Measurements from ENCODE around the gene ARL4D. TPM values are rescaled to one million over a fixed set of nuclear protein-coding genes. Genes with fewer than 3 reads are reported as not detected.

ARL4D gene
- total RNA-seq, 1 experiment from 2014 or later, result 4.5 TPM

DNA sequence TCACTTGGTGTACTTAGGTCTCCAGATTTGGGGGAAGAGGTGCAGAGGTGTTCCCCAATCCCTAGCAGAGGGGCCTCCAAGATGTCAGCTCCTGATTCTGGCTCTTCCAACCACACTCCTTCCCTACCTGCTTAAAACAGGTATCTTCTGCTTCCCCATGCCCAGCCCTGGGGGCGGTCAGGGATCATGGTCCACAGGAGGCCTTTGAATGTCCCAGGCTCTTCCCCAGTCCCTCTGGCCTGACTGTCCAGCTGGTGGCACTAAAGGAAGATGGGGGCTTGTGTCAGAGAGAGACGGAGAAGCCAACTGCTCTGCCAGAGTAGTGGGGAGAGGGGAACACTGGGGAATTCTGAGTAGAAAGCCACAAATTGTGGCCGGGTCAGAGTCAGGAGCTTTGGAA lies 3.8 kb downstream of the ARL4D start:
- TF ChIP-seq, protein P1, sequence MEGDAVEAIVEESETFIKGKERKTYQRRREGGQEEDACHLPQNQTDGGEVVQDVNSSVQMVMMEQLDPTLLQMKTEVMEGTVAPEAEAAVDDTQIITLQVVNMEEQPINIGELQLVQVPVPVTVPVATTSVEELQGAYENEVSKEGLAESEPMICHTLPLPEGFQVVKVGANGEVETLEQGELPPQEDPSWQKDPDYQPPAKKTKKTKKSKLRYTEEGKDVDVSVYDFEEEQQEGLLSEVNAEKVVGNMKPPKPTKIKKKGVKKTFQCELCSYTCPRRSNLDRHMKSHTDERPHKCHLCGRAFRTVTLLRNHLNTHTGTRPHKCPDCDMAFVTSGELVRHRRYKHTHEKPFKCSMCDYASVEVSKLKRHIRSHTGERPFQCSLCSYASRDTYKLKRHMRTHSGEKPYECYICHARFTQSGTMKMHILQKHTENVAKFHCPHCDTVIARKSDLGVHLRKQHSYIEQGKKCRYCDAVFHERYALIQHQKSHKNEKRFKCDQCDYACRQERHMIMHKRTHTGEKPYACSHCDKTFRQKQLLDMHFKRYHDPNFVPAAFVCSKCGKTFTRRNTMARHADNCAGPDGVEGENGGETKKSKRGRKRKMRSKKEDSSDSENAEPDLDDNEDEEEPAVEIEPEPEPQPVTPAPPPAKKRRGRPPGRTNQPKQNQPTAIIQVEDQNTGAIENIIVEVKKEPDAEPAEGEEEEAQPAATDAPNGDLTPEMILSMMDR (IDR thresholded peaks at IDR 0.05), result no peak
- TF ChIP-seq SIN3A (IDR thresholded peaks at IDR 0.05; ENCODE audit: borderline replicate concordance, insufficient read depth, low read depth, low read length) (no peak), POLR2AphosphoS5 (IDR thresholded peaks at IDR 0.05; ENCODE audit: low read depth, low read length) (no peak), TCF7L2 (IDR thresholded peaks at IDR 0.05; ENCODE audit: low read depth, low read length) (no peak)
- TF ChIP-seq, protein P2, sequence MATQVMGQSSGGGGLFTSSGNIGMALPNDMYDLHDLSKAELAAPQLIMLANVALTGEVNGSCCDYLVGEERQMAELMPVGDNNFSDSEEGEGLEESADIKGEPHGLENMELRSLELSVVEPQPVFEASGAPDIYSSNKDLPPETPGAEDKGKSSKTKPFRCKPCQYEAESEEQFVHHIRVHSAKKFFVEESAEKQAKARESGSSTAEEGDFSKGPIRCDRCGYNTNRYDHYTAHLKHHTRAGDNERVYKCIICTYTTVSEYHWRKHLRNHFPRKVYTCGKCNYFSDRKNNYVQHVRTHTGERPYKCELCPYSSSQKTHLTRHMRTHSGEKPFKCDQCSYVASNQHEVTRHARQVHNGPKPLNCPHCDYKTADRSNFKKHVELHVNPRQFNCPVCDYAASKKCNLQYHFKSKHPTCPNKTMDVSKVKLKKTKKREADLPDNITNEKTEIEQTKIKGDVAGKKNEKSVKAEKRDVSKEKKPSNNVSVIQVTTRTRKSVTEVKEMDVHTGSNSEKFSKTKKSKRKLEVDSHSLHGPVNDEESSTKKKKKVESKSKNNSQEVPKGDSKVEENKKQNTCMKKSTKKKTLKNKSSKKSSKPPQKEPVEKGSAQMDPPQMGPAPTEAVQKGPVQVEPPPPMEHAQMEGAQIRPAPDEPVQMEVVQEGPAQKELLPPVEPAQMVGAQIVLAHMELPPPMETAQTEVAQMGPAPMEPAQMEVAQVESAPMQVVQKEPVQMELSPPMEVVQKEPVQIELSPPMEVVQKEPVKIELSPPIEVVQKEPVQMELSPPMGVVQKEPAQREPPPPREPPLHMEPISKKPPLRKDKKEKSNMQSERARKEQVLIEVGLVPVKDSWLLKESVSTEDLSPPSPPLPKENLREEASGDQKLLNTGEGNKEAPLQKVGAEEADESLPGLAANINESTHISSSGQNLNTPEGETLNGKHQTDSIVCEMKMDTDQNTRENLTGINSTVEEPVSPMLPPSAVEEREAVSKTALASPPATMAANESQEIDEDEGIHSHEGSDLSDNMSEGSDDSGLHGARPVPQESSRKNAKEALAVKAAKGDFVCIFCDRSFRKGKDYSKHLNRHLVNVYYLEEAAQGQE (IDR thresholded peaks at IDR 0.05; ENCODE audit: insufficient read depth in 1 of 2, low read depth in 2 of 2, low read length in 1 of 2), result no peak
- ATAC-seq (no peak), DNase-seq (ENCODE audit: low read depth, low spot score) (no peak)
- no peaks in the 10 kb centered on the region for H3K27me3 ChIP-seq (ENCODE audit: control insufficient read depth, insufficient read depth, low read length)
- CTCF ChIA-PET, result no interaction called here
- H3K9me3 ChIP-seq (ENCODE audit: control insufficient read depth, insufficient read depth, low read depth, low read length), result no peaks in the 10 kb centered on the region
- intact Hi-C loops (cut with micrococcal nuclease; ENCODE audit: unreplicated experiment) (no loop called here), in situ Hi-C loops (cut with HindIII; ENCODE audit: low pct_unique_long_range_greater_than_20kb, low sequenced_read_pairs) (no loop called here)
- peaks cover 11% of the 10 kb centered on the region for H3K4me1 ChIP-seq (ENCODE audit: control insufficient read depth, insufficient read depth, low read length)
- no peak overlapping the region for H3K27ac ChIP-seq (ENCODE audit: low read length)
- no peak overlapping the region for H3K4me3 ChIP-seq (ENCODE audit: low read depth in 2 of 2, low read length in 2 of 2)
- H3K36me3 ChIP-seq (ENCODE audit: control insufficient read depth, insufficient read depth, low read length), result no peaks in the 10 kb centered on the region; the same call in 1 of the 2 replicates
- POLR2A ChIA-PET, result interaction anchor here (0.7 kb wide), 1 partner anchor 18 kb away, joined by 9 read pairs; no protein-coding TSS in a partner anchor
- no TSS peak for BruUV-seq (replicated peaks)

DNA sequence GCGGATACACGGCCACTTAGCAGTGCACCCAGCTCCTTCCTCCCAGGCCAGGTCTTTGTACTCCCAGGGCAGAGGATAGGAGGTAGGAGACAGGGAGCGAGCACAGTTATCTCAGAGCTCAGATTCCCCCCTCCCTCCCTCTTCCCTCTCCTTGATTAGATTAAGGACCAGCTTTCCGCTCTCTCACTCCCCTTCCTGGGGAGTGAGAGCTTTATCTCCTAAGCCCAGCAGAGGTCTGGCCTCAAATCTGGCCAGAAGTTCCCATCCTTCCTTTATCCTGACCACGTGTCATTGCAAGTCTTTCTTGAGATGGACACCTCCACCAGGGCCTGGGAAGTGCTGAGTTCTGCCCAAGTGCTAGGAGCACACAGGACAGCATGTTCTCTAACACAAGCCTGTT lies 5.1 kb downstream of the ARL4D start:
- no peak for ATAC-seq
- Histone ChIP-seq H3K27ac (ENCODE audit: low read length) (no peak overlapping the region), H3K36me3 (ENCODE audit: control insufficient read depth, insufficient read depth, low read length) (no peaks in the 10 kb centered on the region; the same call in 1 of the 2 replicates), H3K27me3 (ENCODE audit: control insufficient read depth, insufficient read depth, low read length) (no peaks in the 10 kb centered on the region), H3K4me1 (ENCODE audit: control insufficient read depth, insufficient read depth, low read length) (peaks cover 11% of the 10 kb centered on the region), H3K9me3 (ENCODE audit: control insufficient read depth, insufficient read depth, low read depth, low read length) (no peaks in the 10 kb centered on the region), H3K4me3 (ENCODE audit: low read depth in 2 of 2, low read length in 2 of 2) (no peak overlapping the region)
- in situ Hi-C loops (cut with HindIII; ENCODE audit: low pct_unique_long_range_greater_than_20kb, low sequenced_read_pairs) (no loop called here), intact Hi-C loops (cut with micrococcal nuclease; ENCODE audit: unreplicated experiment) (no loop called here)
- no TSS peak for BruUV-seq (replicated peaks)
- DNase-seq (ENCODE audit: low read depth, low spot score), result no peak
- ChIA-PET POLR2A (no interaction called here), CTCF (interaction anchor here (0.6 kb wide), 1 partner anchor 9 kb away, joined by 13 read pairs; no protein-coding TSS in a partner anchor)
- TF ChIP-seq SIN3A (IDR thresholded peaks at IDR 0.05; ENCODE audit: borderline replicate concordance, insufficient read depth, low read depth, low read length) (no peak), POLR2AphosphoS5 (IDR thresholded peaks at IDR 0.05; ENCODE audit: low read depth, low read length) (no peak), TCF7L2 (IDR thresholded peaks at IDR 0.05; ENCODE audit: low read depth, low read length) (no peak)
- TF ChIP-seq, protein P1 (IDR thresholded peaks at IDR 0.05), result no peak

All from Panc1 (cell line).